WTC11 (cell line): ENCODE results near the gene CACNA2D3. TPM values are rescaled to one million over a fixed set of nuclear protein-coding genes. Genes with fewer than 3 reads are reported as not detected.

Source experiments
- ATAC-seq: fragments of 200-7000 bp; cut with Tn5 transposase; 2 replicates; pipeline ENCODE4 v1.10.0; 2021; ENCODE audit warnings: mild to moderate bottlenecking, moderate library complexity
- CTCF ChIA-PET: fragments of 300-600 bp; sonication (Branson Sonifier 250); formaldehyde crosslinking; loops from one replicate; lab custom pipeline; 2021; ENCODE audit warnings: antibody characterized with exemption; lab: Charles Lee
- POLR2A ChIA-PET: fragments of 350-600 bp; sonication (Branson Sonifier 250); formaldehyde crosslinking; loops from one replicate; lab custom pipeline; 2021; ENCODE audit warnings: antibody characterized with exemption; lab: Charles Lee
- DNase-seq: peaks from one replicate; pipeline ENCODE4 v3.0.0; 2021; ENCODE audit warnings: low spot score
- H3K27ac Mint-ChIP-seq: 2 replicates; pipeline ENCODE4 v1.8.0; 2021; ENCODE audit warnings: mixed read lengths
- H3K27me3 Mint-ChIP-seq: 2 replicates; pipeline ENCODE4 v1.8.0; 2021; ENCODE audit warnings: low read depth, mild to moderate bottlenecking, moderate library complexity, mixed read lengths
- H3K36me3 Mint-ChIP-seq: 2 replicates; pipeline ENCODE4 v1.8.0; 2021; ENCODE audit warnings: mixed read lengths
- H3K4me1 Mint-ChIP-seq: 2 replicates; pipeline ENCODE4 v1.8.0; 2022; ENCODE audit warnings: mixed read lengths
- H3K4me3 Mint-ChIP-seq: 2 replicates; pipeline ENCODE4 v1.8.0; 2021; ENCODE audit warnings: mild to moderate bottlenecking, moderate library complexity, mixed read lengths
- H3K9me3 Mint-ChIP-seq: 2 replicates; pipeline ENCODE4 v1.8.0; 2021; ENCODE audit warnings: mixed read lengths
- ATF2 ChIP-seq: sonication (generic); formaldehyde crosslinking; IDR thresholded peaks from 2 replicates; pipeline ENCODE4 v1.8.1; 2022; ENCODE audit warnings: low read depth, missing genetic modification reagents, borderline replicate concordance
- CBFB ChIP-seq: sonication (generic); formaldehyde crosslinking; IDR thresholded peaks from 2 replicates; pipeline ENCODE4 v1.8.1; 2022; ENCODE audit warnings: mild to moderate bottlenecking, low read depth, missing genetic modification reagents
- CREB1 ChIP-seq: sonication (generic); formaldehyde crosslinking; IDR thresholded peaks from 2 replicates; pipeline ENCODE4 v1.8.0; 2023; ENCODE audit warnings: mild to moderate bottlenecking, missing genetic modification reagents
- E2F1 ChIP-seq: sonication (generic); formaldehyde crosslinking; IDR thresholded peaks from 2 replicates; pipeline ENCODE4 v1.8.0; 2022; ENCODE audit warnings: mild to moderate bottlenecking, missing genetic modification reagents
- FOXJ3 ChIP-seq: sonication (generic); formaldehyde crosslinking; IDR thresholded peaks from 2 replicates; pipeline ENCODE4 v1.9.0; 2021; ENCODE audit warnings: missing genetic modification reagents, mild to moderate bottlenecking, borderline replicate concordance
- FOXK1 ChIP-seq: sonication (generic); formaldehyde crosslinking; IDR thresholded peaks from 2 replicates; pipeline ENCODE4 v1.8.0; 2022; ENCODE audit warnings: mild to moderate bottlenecking, moderate library complexity, missing genetic modification reagents
- GTF2I ChIP-seq: fragments of 250-450 bp; sonication (Bioruptor Pico); conservative IDR thresholded peaks from 2 replicates; pipeline ENCODE4 v1.4.0; 2021; ENCODE audit warnings: mild to moderate bottlenecking
- HMGXB4 ChIP-seq: sonication (generic); formaldehyde crosslinking; IDR thresholded peaks from 2 replicates; pipeline ENCODE4 v1.8.1; 2023; ENCODE audit warnings: mild to moderate bottlenecking, moderate library complexity, missing genetic modification reagents
- IRF1 ChIP-seq: sonication (generic); formaldehyde crosslinking; IDR thresholded peaks from 2 replicates; pipeline ENCODE4 v1.8.0; 2023; ENCODE audit warnings: missing genetic modification reagents
- MAX ChIP-seq: sonication (generic); formaldehyde crosslinking; IDR thresholded peaks from 2 replicates; pipeline ENCODE4 v1.8.0; 2022; ENCODE audit warnings: mild to moderate bottlenecking, missing genetic modification reagents
- NFE2L1 ChIP-seq: sonication (generic); formaldehyde crosslinking; IDR thresholded peaks from 2 replicates; pipeline ENCODE4 v1.8.1; 2023; ENCODE audit warnings: missing genetic modification reagents
- NR1H2 ChIP-seq: sonication (generic); formaldehyde crosslinking; IDR thresholded peaks from 2 replicates; pipeline ENCODE4 v1.9.0; 2021; ENCODE audit warnings: mild to moderate bottlenecking, moderate library complexity, missing genetic modification reagents
- OVOL2 ChIP-seq: fragments of 250-450 bp; sonication (Bioruptor Pico); IDR thresholded peaks from 2 replicates; pipeline ENCODE4 v1.9.0; 2021; ENCODE audit warnings: mild to moderate bottlenecking, borderline replicate concordance
- PREB ChIP-seq: sonication (generic); formaldehyde crosslinking; IDR thresholded peaks from 2 replicates; pipeline ENCODE4 v1.8.1; 2022; ENCODE audit warnings: mild to moderate bottlenecking, missing genetic modification reagents, moderate library complexity, borderline replicate concordance
- SOX15 ChIP-seq: fragments of 250-450 bp; sonication (Bioruptor Pico); IDR thresholded peaks from 2 replicates; pipeline ENCODE4 v1.9.0; 2021; ENCODE audit warnings: mild to moderate bottlenecking
- USF1 ChIP-seq: sonication (generic); formaldehyde crosslinking; IDR thresholded peaks from 2 replicates; pipeline ENCODE4 v1.8.0; 2022; ENCODE audit warnings: mild to moderate bottlenecking, missing genetic modification reagents
- USF2 ChIP-seq: sonication (generic); formaldehyde crosslinking; IDR thresholded peaks from 2 replicates; pipeline ENCODE4 v1.8.1; 2023; ENCODE audit warnings: mild to moderate bottlenecking, missing genetic modification reagents, moderate library complexity
- ZNF219 ChIP-seq: sonication (generic); formaldehyde crosslinking; IDR thresholded peaks from 2 replicates; pipeline ENCODE4 v1.8.0; 2023; ENCODE audit warnings: missing genetic modification reagents, mild to moderate bottlenecking, borderline replicate concordance
- ZNF281 ChIP-seq: sonication (generic); formaldehyde crosslinking; IDR thresholded peaks from 2 replicates; pipeline ENCODE4 v1.8.0; 2023; ENCODE audit warnings: mild to moderate bottlenecking, missing genetic modification reagents
- ZNF396 ChIP-seq: fragments of 250-450 bp; sonication (Bioruptor Pico); IDR thresholded peaks from 2 replicates; pipeline ENCODE4 v1.8.0; 2021; ENCODE audit warnings: mild to moderate bottlenecking, moderate library complexity, borderline replicate concordance
- ZNF416 ChIP-seq: fragments of 250-450 bp; sonication (Bioruptor Pico); IDR thresholded peaks from 2 replicates; pipeline ENCODE4 v1.9.0; 2021; ENCODE audit warnings: mild to moderate bottlenecking, inconsistent platforms
- ZNF423 ChIP-seq: fragments of 250-450 bp; sonication (Bioruptor Pico); IDR thresholded peaks from 2 replicates; pipeline ENCODE4 v2.1.2; 2022; ENCODE audit warnings: mild to moderate bottlenecking, moderate library complexity
- total RNA-seq: library from RNA; stranded (reverse); gene quantifications from 3 replicates; pipeline ENCODE4 v1.2.3, GENCODE V29; 2021

CACNA2D3 gene
- total RNA-seq, 1 experiment from 2014 or later: 5.0 TPM

GRCh38 chr3:54936561-54936960 is 814.2 kb downstream of the CACNA2D3 start (continued):
- no peak for TF ChIP-seq IRF1 (CRISPR knock-in tag)

- Mint-ChIP-seq H3K4me1 (peaks cover 19% of the 10 kb centered on the region), H3K36me3 (no peaks in the 10 kb centered on the region), H3K27me3 (no peaks in the 10 kb centered on the region), H3K4me3 (no peak overlapping the region), H3K27ac (no peak overlapping the region), H3K9me3 (no peaks in the 10 kb centered on the region)
- DNase-seq (no peak), ATAC-seq (no peak)
- ChIA-PET CTCF (interaction anchor here (1.5 kb wide), 1 partner anchor 109 kb away, joined by 4 read pairs; no protein-coding TSS in a partner anchor), POLR2A (no interaction called here)
- no peak for TF ChIP-seq ZNF219 (CRISPR knock-in tag)
- no peak for TF ChIP-seq GTF2I (CRISPR knock-in tag)
- TF ChIP-seq E2F1 (CRISPR knock-in tag): no peak
- no peak for TF ChIP-seq FOXK1 (CRISPR knock-in tag)
- no peak for TF ChIP-seq CREB1 (CRISPR knock-in tag)
- no peak for TF ChIP-seq ZNF396 (CRISPR knock-in tag)
- TF ChIP-seq MAX (CRISPR knock-in tag): no peak
- no peak for TF ChIP-seq CBFB (CRISPR knock-in tag)
- no peak for TF ChIP-seq NR1H2 (CRISPR knock-in tag)
- no peak for TF ChIP-seq USF1 (CRISPR knock-in tag)
- TF ChIP-seq PREB: no peak
- no peak for TF ChIP-seq ZNF416 (CRISPR knock-in tag)
- TF ChIP-seq HMGXB4 (CRISPR knock-in tag): no peak
- no peak for TF ChIP-seq SOX15 (CRISPR knock-in tag)
Measured at GRCh38 chr3:54939557-54940300, 817.4 kb downstream of the CACNA2D3 start.

- ATAC-seq (no peak), DNase-seq (no peak)
- POLR2A ChIA-PET: no interaction called here
- H3K4me1 Mint-ChIP-seq: peaks cover 17% of the 10 kb centered on the region
- no peaks in the 10 kb centered on the region for H3K9me3 Mint-ChIP-seq
- no peak overlapping the region for H3K4me3 Mint-ChIP-seq
- no peaks in the 10 kb centered on the region for H3K36me3 Mint-ChIP-seq
- H3K27me3 Mint-ChIP-seq: no peaks in the 10 kb centered on the region
- CTCF ChIA-PET: no interaction called here
- H3K27ac Mint-ChIP-seq: no peak overlapping the region
- no peak for TF ChIP-seq FOXJ3
- TF ChIP-seq ZNF416 (CRISPR knock-in tag): no peak
- no peak for TF ChIP-seq ZNF423 (CRISPR knock-in tag)
- TF ChIP-seq NFE2L1 (CRISPR knock-in tag): no peak
- no peak for TF ChIP-seq NR1H2 (CRISPR knock-in tag)
- no peak for TF ChIP-seq ZNF281 (CRISPR knock-in tag)
- TF ChIP-seq USF2 (CRISPR knock-in tag): no peak
- TF ChIP-seq ATF2 (CRISPR knock-in tag): no peak
- TF ChIP-seq OVOL2 (CRISPR knock-in tag): no peak
Measured at GRCh38 chr3:54940971-54941370, 818.6 kb downstream of the CACNA2D3 start.
